Mucosa of rectum (tissue), 2 donors: ENCODE data around the gene KISS1.

ENCODE experiments used
- H3K27ac ChIP-seq, 2 donors: one replicate each; pipeline ENCODE4 v1.7.0; 2013; ENCODE audit warnings: inconsistent platforms in 2 of 2, low read depth in 2 of 2, low read length in 2 of 2
- H3K27me3 ChIP-seq, 2 donors: one replicate each; pipeline ENCODE4 v1.7.0; 2013; ENCODE audit warnings: low read length in 2 of 2; ENCODE audit not compliant: control insufficient read depth in 2 of 2, insufficient read depth in 2 of 2
- H3K36me3 ChIP-seq, 2 donors: one replicate each; pipeline ENCODE4 v1.7.0; 2013; ENCODE audit warnings: low read length in 2 of 2; ENCODE audit not compliant: control insufficient read depth in 2 of 2, insufficient read depth in 2 of 2
- H3K4me1 ChIP-seq, 2 donors: one replicate each; pipeline ENCODE4 v1.7.0; 2013; ENCODE audit warnings: low read length in 2 of 2, mild to moderate bottlenecking in 1 of 2; ENCODE audit not compliant: control insufficient read depth in 2 of 2, insufficient read depth in 2 of 2
- H3K4me3 ChIP-seq, 2 donors: one replicate each; pipeline ENCODE4 v1.7.0; 2013; ENCODE audit warnings: low read length in 2 of 2
- H3K9ac ChIP-seq, 2 donors: one replicate each; pipeline ENCODE4 v1.7.0; 2013; ENCODE audit warnings: low read length in 2 of 2, low read depth in 1 of 2, mild to moderate bottlenecking in 1 of 2
- H3K9me3 ChIP-seq, 2 donors: one replicate each; pipeline ENCODE4 v1.7.0; 2013; ENCODE audit warnings: low read length in 2 of 2; ENCODE audit not compliant: control insufficient read depth in 2 of 2
- donor health status: healthy.
- donor health status: Normal muscosa, but diverticular disease.

The KISS1 gene

DNA sequence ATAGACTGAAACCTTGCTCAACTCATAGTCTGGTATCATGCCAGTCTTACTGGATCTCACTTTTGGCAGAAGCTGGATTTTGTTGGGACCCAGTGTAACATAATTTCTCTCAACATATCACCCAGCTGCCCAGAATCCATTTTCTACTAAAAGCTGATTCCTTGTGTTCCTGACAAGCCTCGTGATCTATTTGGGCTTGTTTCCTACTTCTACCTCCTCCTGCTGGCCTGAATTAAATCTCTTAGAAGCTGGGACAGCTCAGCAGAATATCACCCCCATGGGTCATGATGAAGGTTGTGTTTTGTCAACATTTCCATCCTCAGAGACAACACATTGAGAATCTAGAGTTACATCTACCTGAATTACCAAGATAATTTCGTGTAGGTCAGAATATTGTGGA lies 9.8 kb upstream of the KISS1 start:
- no peaks in the 10 kb centered on the region for H3K4me1 ChIP-seq
- H3K4me3 ChIP-seq = no peak overlapping the region
- no peak overlapping the region for H3K9ac ChIP-seq
- H3K9me3 ChIP-seq = no peaks in the 10 kb centered on the region
- H3K27me3 ChIP-seq = peaks cover 6 to 8% of the 10 kb centered on the region in 2 donors
- H3K27ac ChIP-seq = no peak overlapping the region
- no peaks in the 10 kb centered on the region for H3K36me3 ChIP-seq

DNA sequence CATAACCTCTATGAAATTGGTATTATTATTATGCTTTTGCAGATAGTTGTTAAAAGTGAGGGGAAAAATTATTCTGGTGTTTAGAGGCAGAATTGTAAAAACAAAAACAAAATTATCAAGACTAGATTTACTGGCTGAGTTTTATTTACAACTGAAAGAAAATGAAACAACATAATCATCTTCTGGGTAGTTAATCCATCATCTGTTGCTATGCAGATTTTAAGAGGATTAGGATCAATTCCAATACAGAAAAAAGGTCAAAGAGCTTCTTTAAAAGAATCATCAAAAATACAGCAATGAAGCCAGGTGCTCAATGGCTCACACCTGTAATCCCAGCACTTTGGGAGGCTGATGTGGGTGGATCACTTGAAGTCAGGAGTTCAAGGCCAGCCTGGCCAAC lies 9.2 kb upstream of the KISS1 start:
- Histone ChIP-seq H3K36me3 (no peaks in the 10 kb centered on the region), H3K27ac (no peak overlapping the region), H3K9ac (no peak overlapping the region), H3K4me1 (no peaks in the 10 kb centered on the region), H3K27me3 (peaks cover 6 to 8% of the 10 kb centered on the region in 2 donors), H3K9me3 (no peaks in the 10 kb centered on the region), H3K4me3 (no peak overlapping the region)

GRCh38 chr1:204204944-204205343 lies 8.7 kb upstream of the KISS1 start:
- H3K36me3 ChIP-seq = no peaks in the 10 kb centered on the region
- H3K4me3 ChIP-seq = no peak overlapping the region
- no peaks in the 10 kb centered on the region for H3K9me3 ChIP-seq
- no peak overlapping the region for H3K9ac ChIP-seq
- H3K4me1 ChIP-seq = no peaks in the 10 kb centered on the region
- no peak overlapping the region for H3K27ac ChIP-seq
- peaks cover 6 to 8% of the 10 kb centered on the region in 2 donors for H3K27me3 ChIP-seq

DNA sequence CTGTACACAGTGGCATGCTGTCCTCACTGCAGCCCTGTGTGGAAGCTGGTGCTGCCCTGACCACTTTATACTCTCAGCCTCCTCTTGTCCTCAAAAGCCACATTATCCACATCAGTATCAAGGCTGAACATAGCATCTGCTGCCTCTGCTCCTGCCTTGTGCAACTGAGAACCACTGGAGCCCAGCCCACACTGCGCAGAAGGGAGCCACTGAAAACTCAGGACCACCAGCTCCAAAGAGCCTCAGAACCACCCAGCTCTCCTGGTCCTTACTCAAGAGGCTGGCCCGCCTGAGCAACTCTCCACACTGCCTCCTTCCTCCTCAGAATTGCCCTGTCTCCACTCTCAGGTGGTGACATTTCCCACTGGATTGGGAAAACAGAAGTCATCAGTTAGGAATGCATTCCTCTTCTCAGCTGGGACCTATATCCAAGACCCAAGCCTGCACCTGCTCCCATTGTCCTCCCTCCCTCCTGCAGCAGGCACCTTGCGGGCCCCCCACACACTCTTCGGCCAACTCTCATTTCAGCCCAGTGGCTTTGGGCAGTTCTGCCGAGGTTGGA lies 7.0 kb upstream of the KISS1 start:
- H3K36me3 ChIP-seq = no peaks in the 10 kb centered on the region
- no peaks in the 10 kb centered on the region for H3K9me3 ChIP-seq
- peaks cover 6 to 8% of the 10 kb centered on the region in 2 donors for H3K27me3 ChIP-seq
- no peak overlapping the region for H3K27ac ChIP-seq
- no peak overlapping the region for H3K9ac ChIP-seq
- H3K4me3 ChIP-seq = no peak overlapping the region
- H3K4me1 ChIP-seq = no peaks in the 10 kb centered on the region

GRCh38 chr1:204202481-204202880 lies 6.2 kb upstream of the KISS1 start:
- Histone ChIP-seq H3K27ac (no peak overlapping the region), H3K9ac (no peak overlapping the region), H3K4me3 (no peak overlapping the region), H3K4me1 (no peaks in the 10 kb centered on the region), H3K36me3 (no peaks in the 10 kb centered on the region), H3K27me3 (peaks cover 6 to 8% of the 10 kb centered on the region in 2 donors), H3K9me3 (no peaks in the 10 kb centered on the region)

- H3K4me1 ChIP-seq = no peaks in the 10 kb centered on the region
- H3K36me3 ChIP-seq = no peaks in the 10 kb centered on the region
- no peak overlapping the region for H3K9ac ChIP-seq
- H3K27me3 ChIP-seq = peaks cover 5% of the 10 kb centered on the region in 2 donors
- H3K9me3 ChIP-seq = no peaks in the 10 kb centered on the region
- H3K27ac ChIP-seq = no peak overlapping the region
- no peak overlapping the region for H3K4me3 ChIP-seq
Measured at GRCh38 chr1:204201348-204202040, 5.2 kb upstream of the KISS1 start.

- peaks cover 0 to under 1% of the 10 kb centered on the region in 2 donors for H3K4me1 ChIP-seq
- no peak overlapping the region for H3K9ac ChIP-seq
- no peaks in the 10 kb centered on the region for H3K36me3 ChIP-seq
- H3K4me3 ChIP-seq = no peak overlapping the region
- H3K27ac ChIP-seq = no peak overlapping the region
- no peaks in the 10 kb centered on the region for H3K9me3 ChIP-seq
- H3K27me3 ChIP-seq = peaks cover 2 to 5% of the 10 kb centered on the region in 2 donors
Measured at GRCh38 chr1:204199579-204199978, 3.3 kb upstream of the KISS1 start.

DNA sequence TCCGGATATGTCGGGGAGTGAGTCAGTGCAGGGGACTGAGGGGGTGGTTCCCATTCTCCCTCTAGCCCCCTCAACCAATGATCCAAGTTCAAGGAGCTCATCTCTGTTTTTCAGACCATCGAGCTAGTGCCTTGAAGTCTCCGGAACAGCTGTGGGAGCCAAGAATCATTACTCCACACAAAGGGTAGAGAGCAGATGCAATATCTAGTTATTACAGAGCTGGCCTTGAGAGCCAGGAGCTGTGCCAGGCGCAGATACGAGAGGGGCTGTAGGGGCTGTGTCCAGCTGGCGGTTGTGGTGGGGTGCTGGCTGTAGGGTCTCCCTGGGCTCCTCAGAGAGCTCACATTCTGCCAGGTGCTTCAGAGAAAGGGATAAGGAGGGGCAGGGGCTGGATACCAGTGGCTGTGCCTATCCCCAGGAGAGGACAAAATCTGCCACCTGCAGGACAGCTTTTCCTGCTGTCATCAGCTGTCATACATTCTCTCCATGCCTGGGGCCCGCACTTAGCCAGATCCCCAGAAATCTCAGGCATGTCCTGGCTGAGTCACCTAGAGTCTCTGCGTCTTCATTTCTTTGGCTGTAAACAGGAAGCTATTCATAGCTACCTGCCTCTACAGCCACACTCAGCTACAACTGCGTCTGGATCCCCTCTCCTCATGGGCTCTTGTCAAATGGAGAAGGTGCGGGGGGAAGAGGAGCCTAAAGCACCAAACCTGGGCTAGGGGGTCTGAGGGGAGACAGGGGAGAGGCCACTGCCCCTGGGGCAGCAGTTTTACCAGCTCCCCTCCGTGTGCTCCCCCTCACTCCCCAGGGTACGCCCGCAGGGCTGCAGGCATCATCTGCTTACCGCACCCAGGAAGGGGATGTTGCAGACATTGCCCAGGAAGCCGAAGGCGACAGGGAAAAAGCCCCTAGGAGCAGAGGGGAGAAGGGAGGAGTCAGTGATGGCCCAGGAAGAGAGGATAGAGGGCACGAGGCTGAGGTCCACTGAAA lies 2.4 kb upstream of the KISS1 start:
- no peak overlapping the region for H3K4me3 ChIP-seq
- H3K9ac ChIP-seq = no peak overlapping the region
- H3K27me3 ChIP-seq = peaks cover 2 to 5% of the 10 kb centered on the region in 2 donors
- no peaks in the 10 kb centered on the region for H3K36me3 ChIP-seq
- peaks cover 0 to 6% of the 10 kb centered on the region in 2 donors for H3K4me1 ChIP-seq
- H3K9me3 ChIP-seq = no peaks in the 10 kb centered on the region
- H3K27ac ChIP-seq = no peak overlapping the region

DNA sequence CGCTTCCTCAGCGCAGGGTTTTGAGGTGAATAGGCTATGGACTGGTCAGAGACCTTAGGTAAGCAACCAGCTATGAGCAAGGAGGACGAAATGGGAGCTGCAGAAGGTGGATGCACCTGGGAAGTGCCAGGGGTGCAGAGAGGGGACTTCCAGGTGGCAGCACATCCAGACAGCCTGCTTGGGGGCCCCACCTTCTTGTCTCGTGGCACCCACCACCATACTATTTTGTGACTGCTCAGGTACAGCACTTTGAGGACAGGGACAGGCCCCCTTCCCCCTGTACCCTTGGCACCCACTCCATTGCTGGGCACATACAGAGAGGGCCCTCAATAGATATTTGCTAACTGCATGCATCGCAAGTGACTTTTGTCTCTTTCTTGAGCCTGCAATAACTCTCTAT lies 777 bp upstream of the KISS1 start:
- peaks cover 2 to 5% of the 10 kb centered on the region in 2 donors for H3K27me3 ChIP-seq
- H3K4me1 ChIP-seq = peaks cover 0 to 6% of the 10 kb centered on the region in 2 donors
- H3K36me3 ChIP-seq = no peaks in the 10 kb centered on the region
- no peak overlapping the region for H3K4me3 ChIP-seq
- H3K9me3 ChIP-seq = no peaks in the 10 kb centered on the region
- no peak overlapping the region for H3K27ac ChIP-seq
- no peak overlapping the region for H3K9ac ChIP-seq

DNA sequence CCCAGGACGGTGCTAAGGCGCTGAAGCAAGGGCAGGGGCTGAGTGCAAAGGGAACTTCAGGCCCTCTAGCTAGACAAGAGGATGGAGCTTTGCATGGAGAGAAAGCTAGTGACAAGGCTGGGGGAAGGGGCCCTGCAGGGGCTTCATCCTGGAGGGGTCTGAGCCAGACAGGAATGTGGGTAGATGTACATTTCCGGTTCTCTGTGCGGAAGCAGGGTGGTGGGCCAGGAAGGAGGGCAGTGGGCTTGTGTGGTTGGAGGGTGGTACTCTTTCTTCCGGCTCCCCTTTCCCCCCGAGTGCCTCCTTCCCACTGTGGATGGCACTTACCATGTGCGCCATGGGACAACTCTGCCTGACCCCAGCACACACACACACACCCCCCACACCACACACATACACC lies 1.5 kb downstream of the KISS1 start:
- H3K9me3 ChIP-seq = no peaks in the 10 kb centered on the region
- H3K36me3 ChIP-seq = no peaks in the 10 kb centered on the region
- H3K4me1 ChIP-seq = peaks cover 0 to 9% of the 10 kb centered on the region in 2 donors
- no peak overlapping the region for H3K9ac ChIP-seq
- no peak overlapping the region for H3K27ac ChIP-seq
- H3K4me3 ChIP-seq = no peak overlapping the region
- H3K27me3 ChIP-seq = peaks cover 2% of the 10 kb centered on the region in 2 donors
